Measurements from ENCODE around the gene PGAP3.
"Not testable (repeated sequence)": the region's sequence is repeated elsewhere in the genome, so short reads cannot be mapped to it uniquely, and the experiment has no call there.

Gene PGAP3

GRCh38 chr17:39714234-39714633 lies 26.4 kb upstream of the PGAP3 start:
- DNase-seq: no peak

DNA sequence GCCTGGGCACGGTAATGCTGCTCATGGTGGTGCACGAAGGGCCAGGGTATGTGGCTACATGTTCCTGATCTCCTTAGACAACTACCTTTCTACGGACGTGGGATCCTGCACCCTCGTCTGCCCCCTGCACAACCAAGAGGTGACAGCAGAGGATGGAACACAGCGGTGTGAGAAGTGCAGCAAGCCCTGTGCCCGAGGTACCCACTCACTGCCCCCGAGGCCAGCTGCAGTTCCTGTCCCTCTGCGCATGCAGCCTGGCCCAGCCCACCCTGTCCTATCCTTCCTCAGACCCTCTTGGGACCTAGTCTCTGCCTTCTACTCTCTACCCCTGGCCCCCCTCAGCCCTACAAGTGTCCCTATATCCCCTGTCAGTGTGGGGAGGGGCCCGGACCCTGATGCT lies 24.0 kb upstream of the PGAP3 start:
- DNase-seq: no peak

DNA sequence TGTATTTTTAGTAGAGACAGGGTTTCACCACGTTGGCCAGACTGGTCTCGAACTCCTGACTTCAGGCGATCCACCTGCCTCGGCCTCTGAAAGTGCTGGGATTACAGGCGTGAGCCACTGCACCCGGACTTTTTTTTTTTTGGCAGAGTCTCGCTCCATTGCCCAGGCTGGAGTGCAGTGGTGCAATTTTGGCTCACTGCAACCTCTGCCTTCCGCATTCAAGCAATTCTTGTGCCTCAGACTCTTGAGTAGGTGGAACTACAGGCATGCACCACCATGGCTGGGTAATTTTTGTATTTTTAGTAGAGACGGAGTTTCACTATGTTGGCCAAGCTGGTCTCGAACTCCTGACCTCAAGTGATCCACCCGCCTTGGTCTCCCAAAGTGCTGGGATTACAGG lies 23.2 kb upstream of the PGAP3 start:
- DNase-seq: not testable (repeated sequence)

DNA sequence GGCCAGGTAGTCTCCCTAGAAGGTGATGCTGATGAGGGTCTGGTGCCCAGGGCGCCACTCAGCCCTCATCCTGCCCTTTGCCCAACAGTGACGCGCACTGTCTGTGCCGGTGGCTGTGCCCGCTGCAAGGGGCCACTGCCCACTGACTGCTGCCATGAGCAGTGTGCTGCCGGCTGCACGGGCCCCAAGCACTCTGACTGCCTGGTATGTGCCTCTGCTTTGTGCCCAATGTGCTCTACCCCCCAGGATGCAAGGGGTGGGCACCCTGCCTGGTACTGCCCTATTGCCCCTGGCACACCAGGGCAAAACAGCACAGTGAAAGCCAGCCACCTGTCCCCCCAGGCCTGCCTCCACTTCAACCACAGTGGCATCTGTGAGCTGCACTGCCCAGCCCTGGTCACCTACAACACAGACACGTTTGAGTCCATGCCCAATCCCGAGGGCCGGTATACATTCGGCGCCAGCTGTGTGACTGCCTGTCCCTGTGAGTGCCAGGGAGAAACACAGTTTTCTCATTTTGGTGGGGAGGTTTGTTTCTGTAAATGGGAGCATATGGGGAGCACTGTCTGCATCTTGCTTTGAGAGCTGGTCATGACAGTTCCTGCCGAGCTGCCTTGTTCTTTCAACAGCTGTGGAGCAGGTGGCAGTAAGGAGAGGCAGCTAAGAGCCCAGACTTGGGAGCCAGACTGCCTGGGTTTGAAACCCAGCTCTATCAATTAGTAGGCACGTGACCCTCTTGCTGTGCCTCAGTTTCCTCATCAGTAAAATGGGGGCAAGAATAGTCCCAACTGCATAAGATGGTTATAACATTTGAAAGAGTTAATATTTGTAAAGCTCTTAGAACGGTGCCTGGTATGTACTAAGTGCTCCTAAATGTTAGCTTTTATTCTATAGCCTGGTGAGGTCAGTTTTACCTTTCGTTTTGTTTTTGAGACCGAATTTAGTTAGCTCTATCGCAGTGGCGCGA lies 22.4 kb upstream of the PGAP3 start:
- no peak for DNase-seq

DNA sequence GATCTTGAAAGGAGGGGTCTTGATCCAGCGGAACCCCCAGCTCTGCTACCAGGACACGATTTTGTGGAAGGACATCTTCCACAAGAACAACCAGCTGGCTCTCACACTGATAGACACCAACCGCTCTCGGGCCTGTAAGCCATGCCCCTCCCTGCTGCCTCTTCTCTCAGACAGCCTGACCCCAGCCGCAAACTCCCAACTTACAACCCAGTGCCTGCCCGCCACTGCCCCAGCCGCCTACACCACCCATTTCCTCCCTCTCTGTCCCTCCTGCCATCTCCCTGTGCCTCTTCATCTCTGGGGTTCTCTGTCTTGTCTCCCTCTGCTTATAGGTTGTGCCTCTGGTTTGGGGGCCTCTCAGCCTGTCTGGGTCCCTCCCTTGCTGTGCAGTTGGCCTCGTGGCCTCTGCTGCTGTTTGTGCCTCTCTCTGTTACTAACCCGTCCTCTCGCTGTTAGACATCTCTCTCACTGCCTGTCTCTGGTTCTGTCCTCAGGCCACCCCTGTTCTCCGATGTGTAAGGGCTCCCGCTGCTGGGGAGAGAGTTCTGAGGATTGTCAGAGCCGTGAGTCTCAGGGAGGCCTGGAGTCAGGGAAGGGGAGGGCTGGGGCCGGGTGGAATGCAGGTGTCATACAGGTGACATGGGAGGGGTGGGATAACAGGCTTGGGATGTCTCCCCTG lies 21.6 kb upstream of the PGAP3 start:
- DNase-seq: no peak

DNA sequence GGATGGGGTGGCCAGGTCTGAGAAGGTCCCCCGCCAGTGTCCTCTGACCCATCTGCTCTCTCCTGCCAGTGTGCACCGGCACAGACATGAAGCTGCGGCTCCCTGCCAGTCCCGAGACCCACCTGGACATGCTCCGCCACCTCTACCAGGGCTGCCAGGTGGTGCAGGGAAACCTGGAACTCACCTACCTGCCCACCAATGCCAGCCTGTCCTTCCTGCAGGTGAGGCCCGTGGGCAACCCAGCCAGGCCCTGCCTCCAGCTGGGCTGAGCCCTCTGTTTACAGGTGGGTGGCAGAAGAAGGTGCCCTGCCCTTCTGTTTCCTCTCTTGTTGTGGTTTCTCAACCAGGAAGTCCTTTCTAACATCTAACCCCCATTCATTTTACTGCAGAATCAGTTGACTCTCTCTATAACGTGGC lies 19.1 kb upstream of the PGAP3 start:
- peak; percentile 15 for DNase-seq

DNA sequence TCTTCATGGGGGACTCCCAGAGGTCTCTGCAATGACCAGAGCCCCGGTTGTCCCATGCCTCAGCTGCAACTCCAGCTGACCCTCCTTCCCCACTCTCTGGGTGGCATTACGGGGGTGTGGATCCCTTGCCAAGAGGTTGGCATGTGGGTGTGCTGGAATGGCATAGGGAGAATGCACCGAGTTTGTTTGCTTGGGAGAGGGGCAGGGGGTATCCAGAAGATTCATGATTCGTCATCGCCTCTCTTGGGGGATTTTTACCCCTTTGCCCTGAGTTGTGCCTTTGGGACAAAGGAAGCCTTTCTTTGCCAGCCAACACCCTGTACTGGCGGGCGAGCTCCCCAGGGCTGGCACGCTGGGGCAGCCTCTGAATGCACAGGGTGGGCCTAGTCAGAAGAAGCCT lies 18.5 kb upstream of the PGAP3 start:
- no peak for DNase-seq

GRCh38 chr17:39705786-39706348 lies 18.0 kb upstream of the PGAP3 start:
- no peak for DNase-seq

DNA sequence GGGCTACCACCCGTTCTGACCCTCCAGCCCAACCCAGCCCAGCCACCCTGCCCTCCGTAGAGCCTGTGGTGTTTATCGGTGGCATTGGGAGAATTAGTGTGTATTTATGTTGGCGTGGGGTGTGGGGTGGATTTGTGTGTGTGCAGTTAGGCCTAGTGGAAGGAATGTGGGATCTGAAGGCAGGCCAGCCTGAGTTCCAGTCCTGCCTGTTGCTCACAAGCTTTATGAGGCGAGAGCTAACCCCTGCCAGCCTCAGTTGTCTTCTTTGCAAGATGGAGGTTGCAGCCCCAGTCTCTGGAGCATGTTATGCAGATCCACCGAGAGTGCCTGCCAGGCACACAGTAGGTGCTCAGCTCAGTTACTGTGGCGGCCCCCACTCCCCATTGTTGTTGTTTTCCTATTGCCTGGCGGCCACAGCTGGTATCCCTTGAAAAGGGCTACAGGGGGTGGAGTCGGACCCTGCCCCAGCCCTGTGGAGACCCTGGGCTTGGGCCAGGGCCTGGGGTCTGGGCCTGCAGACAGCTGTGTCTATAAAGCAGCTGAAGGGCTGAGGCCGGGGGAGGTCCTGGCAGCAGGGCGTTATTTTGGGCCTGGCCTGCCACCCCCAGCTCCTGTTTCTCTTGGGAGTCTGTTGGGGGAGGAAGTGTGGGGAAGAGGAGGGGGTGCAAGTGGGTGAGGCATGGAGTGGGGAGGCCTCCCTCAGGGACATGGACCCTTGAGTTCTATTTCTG lies 17.1 kb upstream of the PGAP3 start:
- no peak for DNase-seq

- DNase-seq: no peak
Observed at GRCh38 chr17:39703913-39704312, 16.1 kb upstream of the PGAP3 start.

DNA sequence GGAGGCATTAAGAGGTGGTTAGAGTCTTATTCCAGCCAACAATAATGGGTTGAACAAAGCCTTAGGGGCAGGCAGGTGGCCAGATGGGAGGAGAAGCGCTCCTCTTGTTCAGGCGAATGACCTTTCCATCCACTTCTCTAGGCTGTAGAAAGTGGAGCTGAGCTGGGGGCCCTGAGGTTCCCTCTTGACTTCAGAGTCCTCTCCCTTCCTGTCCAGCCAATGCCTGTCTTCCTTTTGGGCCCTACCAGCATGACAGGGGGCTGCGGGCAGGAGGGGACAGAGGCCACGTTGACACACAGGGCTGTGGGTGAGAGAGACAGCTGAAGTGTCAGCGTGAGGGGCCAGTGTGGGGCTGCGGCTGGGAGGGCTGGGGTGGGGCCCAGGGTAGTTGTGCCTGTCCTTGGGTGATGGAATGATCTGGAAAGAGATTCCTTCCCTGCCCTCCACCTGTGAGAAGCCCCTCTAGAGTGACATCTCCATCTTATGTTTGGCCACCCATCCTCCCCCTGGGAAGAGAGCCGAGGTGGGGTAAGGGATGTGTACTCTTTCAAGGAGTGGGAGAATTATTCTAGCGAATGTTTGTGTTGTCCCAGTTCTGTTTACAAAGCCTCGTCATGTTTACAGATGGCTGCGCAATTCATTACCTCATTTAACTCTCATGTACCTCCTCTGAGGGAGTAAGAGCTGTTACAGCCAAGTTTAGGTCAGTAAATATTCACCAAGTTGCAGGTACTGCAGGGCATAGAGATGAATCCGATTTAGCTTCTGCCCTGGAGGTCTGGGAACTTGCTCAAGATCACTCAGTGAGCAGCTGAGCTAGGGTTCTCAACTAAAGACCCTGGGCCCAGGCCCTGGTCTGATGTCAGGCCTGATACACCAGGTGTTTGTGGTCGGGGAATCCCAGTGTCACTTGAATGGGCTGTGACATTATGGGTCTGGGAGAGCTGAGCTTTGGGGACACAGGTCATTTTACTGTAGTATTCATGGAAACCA lies 15.3 kb upstream of the PGAP3 start:
- DNase-seq: no peak

DNA sequence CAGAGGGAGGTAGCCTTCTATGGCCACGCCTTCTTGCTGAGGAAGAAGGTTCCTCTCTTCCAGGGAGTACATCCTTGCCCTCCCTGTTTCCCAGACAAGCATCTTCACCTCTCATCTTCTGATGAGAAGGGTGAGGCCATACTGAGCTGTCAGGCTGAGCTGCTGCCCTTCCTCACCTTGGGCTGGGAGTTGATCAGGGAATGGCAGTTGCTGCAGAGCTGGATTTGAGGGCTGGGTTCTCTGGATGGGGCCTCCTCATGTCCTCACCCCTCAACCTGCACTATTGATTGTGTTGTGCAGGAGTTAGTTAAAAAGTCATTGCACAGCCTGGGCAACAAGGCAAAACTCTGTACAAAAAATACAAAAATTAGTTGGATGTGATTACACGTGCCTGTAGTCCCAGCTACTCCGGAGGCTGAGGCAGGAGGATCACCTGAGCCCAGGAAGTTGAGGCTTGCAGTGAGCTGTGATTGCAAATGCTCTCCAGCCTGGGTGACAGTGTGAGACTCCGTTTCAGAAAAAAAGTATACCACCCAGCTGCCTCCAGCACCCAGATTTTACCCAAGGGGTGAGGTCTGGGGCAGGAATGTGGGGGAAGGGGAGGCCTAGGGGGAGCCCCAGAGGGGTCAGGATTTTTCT lies 14.0 kb upstream of the PGAP3 start:
- no peak for DNase-seq

DNA sequence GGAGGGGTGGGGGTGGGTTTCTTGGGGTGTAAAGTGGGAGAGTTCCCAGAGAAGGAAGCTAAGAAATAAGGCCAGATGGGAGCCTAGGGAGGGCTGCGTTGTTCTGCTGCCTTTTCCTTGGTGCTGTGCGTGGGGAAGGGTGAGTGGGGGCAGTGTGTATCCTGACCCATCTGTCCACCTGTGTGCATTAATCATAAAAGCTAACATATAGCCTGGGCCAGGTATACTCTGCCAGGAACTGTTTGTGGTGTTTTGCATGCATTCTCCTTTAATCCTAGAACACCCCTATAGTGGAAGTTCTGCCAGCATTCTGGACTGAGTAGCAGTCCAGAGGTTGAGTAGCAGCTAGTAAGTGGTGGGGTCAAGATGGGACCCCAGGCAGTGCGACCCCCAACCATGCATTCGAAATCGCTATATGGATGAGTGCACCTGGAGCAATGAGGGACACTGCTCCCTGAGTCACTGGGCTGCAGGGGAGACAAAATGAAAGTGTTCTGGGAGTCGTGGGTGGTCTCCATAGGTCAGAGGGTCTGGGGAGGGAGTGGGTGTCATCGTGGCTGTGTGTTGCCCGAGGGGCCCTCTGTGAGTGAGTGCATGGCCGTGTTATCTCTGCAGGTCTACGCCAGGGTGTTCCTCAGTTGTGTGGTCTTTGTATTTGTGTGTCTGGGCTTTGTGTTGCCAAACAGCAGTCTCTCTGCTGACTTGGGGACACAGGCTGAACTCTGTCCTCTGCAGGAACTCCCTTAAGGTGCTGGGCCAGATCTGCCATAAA lies 13.3 kb upstream of the PGAP3 start:
- DNase-seq: no peak

DNA sequence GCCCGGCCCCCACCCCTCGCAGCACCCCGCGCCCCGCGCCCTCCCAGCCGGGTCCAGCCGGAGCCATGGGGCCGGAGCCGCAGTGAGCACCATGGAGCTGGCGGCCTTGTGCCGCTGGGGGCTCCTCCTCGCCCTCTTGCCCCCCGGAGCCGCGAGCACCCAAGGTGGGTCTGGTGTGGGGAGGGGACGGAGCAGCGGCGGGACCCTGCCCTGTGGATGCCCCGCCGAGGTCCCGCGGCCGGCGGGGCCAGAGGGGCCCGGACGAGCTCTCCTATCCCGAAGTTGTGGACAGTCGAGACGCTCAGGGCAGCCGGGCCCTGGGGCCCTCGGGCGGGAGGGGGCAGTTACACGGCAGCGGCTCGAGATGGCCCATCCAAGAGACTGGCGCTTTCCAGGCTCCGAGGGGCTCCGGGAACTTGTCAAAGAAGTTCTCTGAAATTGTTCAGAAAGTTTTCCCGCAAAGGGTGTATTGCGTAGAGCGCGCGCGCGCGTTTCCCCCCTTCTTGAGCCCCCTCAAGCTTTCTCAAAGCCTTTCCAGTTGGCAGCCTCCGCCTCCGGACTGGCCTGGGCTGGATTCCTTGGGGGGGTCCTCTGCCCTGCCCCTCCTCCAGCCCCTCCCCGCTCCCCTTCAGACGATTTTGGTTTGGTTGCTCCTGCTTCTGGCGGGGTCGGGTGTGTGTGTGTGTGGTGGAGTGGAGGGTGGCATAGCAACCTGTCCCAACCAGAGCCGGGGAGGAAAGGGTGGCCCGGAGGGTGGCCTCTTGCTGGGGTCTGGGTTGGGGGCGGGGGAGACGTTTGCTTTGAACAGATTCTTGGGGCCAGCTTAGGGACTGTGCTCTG lies 12.5 kb upstream of the PGAP3 start:
- no peak for DNase-seq

DNA sequence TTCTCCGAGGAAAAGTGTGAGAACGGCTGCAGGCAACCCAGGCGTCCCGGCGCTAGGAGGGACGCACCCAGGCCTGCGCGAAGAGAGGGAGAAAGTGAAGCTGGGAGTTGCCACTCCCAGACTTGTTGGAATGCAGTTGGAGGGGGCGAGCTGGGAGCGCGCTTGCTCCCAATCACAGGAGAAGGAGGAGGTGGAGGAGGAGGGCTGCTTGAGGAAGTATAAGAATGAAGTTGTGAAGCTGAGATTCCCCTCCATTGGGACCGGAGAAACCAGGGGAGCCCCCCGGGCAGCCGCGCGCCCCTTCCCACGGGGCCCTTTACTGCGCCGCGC lies 11.9 kb upstream of the PGAP3 start, which contains the start of gene ERBB2:
Gene ERBB2, plus strand, starts transcription at position 247 of the 330 bp plus-strand sequence. CDS start 175 bp downstream, outside the sequence.
- no peak for DNase-seq

GRCh38 chr17:39699157-39699817 lies 11.4 kb upstream of the PGAP3 start:
- not testable (repeated sequence) for DNase-seq

DNA sequence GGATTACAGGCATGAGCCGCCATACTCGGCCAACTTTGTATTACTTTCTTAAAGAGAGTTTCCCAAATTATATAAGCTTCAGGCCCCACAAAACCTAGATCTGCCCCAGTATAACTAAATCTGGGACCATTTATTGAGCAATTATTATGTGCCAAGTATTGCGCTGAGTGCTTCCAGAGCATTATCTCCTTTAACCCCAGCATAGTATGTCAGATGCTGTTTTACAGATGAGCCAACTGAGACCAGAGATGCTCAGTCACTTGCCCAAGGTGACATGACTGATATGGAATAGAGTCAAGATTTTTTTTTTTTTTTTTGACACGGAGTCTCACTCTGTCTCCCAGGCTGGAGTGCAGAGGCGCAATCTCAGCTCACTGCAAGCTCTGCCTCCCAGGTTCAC lies 10.1 kb upstream of the PGAP3 start:
- no peak for DNase-seq

- DNase-seq: no peak
Observed at GRCh38 chr17:39696731-39697130, 8.9 kb upstream of the PGAP3 start.

- DNase-seq: no peak
Observed at GRCh38 chr17:39695089-39695474, 7.2 kb upstream of the PGAP3 start.

Measured in activated gamma-delta T cell treated with Interleukin-2 at 50 U/mL for 16 hours (primary cell).